K562 (cell line): ENCODE data around the gene BTF3L4. TPM values are rescaled to one million over a fixed set of nuclear protein-coding genes. Genes with fewer than 3 reads are reported as not detected.
A peak's percentile ranks its signal among the peaks of the same experiment; 100 is the strongest.
"Not testable (repeated sequence)": the region's sequence is repeated elsewhere in the genome, so short reads cannot be mapped to it uniquely, and the experiment has no call there.

Experiments
- ATAC-seq: fragments of 200-7000 bp; cut with Tn5 transposase; 3 replicates; pipeline ENCODE4 v1.9.1; 2020; ENCODE audit warnings: moderate library complexity
- BruUV-seq: library from RNA; stranded (reverse); fragments of 400-500 nt; replicated peaks from 2 replicates; lab custom pipeline; 2021; lab: Mats Ljungman, UMichigan
- CTCF ChIA-PET: fragments of 300-600 bp; formaldehyde crosslinking; extraction: SDS; loops from one replicate; lab custom pipeline; 2021; ENCODE audit warnings: low intra/inter-chr PET ratio; lab: Yijun Ruan, JAX
- POLR2A ChIA-PET: fragments of 300-600, 350-650 bp; sonication (Branson Sonifier 250); formaldehyde crosslinking; extraction: SDS; loops from one replicate; lab custom pipeline; 2021; ENCODE audit warnings: antibody characterized with exemption, inconsistent platforms; lab: Yijun Ruan, JAX
- DNase-seq, 4 experiments: peaks; one replicate each; pipeline versions ENCODE4 v3.0.0 to v3.0.0-alpha.2; 2011 to 2018; ENCODE audit warnings: low spot score in 3 of 4, mixed read lengths in 3 of 4; ENCODE audit errors: extremely low read depth in 1 of 4
- FAIRE-seq: peaks from 2 replicates; lab custom pipeline; 2011; peaks lifted over from hg19 to GRCh38; lab: Jason Lieb, UNC
- H2AFZ ChIP-seq: 2 replicates; pipeline ENCODE4 v1.6.0; 2011; ENCODE audit warnings: low read depth, low read length, control low read depth, inconsistent platforms
- H3K27ac ChIP-seq: fragments of 200-600 bp; 3 replicates; pipeline ENCODE4 v1.8.0; 2011; ENCODE audit warnings: low read depth, mild to moderate bottlenecking, control low read depth, inconsistent platforms, low read length, moderate library complexity, mixed read lengths; ENCODE audit errors: extremely low read depth
- H3K27me3 ChIP-seq, 2 experiments: fragments of 300-600 bp in 1 of 2; 2 replicates in 1 of 2; 3 replicates in 1 of 2; pipeline versions ENCODE4 v1.6.0 to v1.8.0; 2011; ENCODE audit warnings: inconsistent platforms in 2 of 2, low read length in 2 of 2, mild to moderate bottlenecking in 1 of 2, mixed read lengths in 1 of 2, moderate library complexity in 1 of 2; ENCODE audit not compliant: control insufficient read depth in 2 of 2, insufficient read depth in 2 of 2
- H3K36me3 ChIP-seq: fragments of 300-600 bp; 3 replicates; pipeline ENCODE4 v1.8.0; 2011; ENCODE audit warnings: mild to moderate bottlenecking, low read length, inconsistent platforms; ENCODE audit not compliant: control insufficient read depth, insufficient read depth
- H3K4me1 ChIP-seq, 2 experiments: fragments of 200-600 bp in 1 of 2; replicated peaks in 1 of 2; 2 replicates in 1 of 2; 3 replicates in 1 of 2; pipeline versions ENCODE4 v1.5.1 to v1.8.0; 2011; ENCODE audit warnings: inconsistent platforms in 2 of 2, low read length in 2 of 2, mild to moderate bottlenecking in 1 of 2, mixed read lengths in 1 of 2, moderate library complexity in 1 of 2; ENCODE audit not compliant: control insufficient read depth in 2 of 2, insufficient read depth in 2 of 2
- H3K4me2 ChIP-seq: 2 replicates; pipeline ENCODE4 v1.6.1; 2011; ENCODE audit warnings: low read length, control low read depth, inconsistent platforms, mixed read lengths; ENCODE audit not compliant: insufficient read depth
- H3K4me3 ChIP-seq: fragments of 200-600 bp; sonication (generic), shearing (Covaris generic); 2 replicates; pipeline ENCODE4 v1.5.1; 2016; ENCODE audit warnings: control low read depth, inconsistent platforms
- H3K79me2 ChIP-seq: fragments of 200-600 bp; 3 replicates; pipeline ENCODE4 v1.8.0; 2011; ENCODE audit warnings: low read length, inconsistent platforms; ENCODE audit not compliant: control insufficient read depth, insufficient read depth
- H3K9ac ChIP-seq, 2 experiments: 2 replicates each; pipeline versions ENCODE4 v1.6.0 to v1.6.1; 2011; ENCODE audit warnings: low read depth in 2 of 2, low read length in 2 of 2, control low read depth in 1 of 2, inconsistent platforms in 1 of 2, mild to moderate bottlenecking in 1 of 2, mixed read lengths in 1 of 2; ENCODE audit not compliant: insufficient read depth in 1 of 2
- H3K9me1 ChIP-seq: one replicate; pipeline ENCODE4 v1.6.0; 2011; ENCODE audit warnings: inconsistent platforms, mild to moderate bottlenecking, low read length, moderate library complexity; ENCODE audit not compliant: control insufficient read depth, insufficient read depth
- H3K9me3 ChIP-seq: replicated peaks from 2 replicates; pipeline ENCODE4 v1.5.1; 2011; ENCODE audit warnings: low read depth, low read length, inconsistent platforms; ENCODE audit not compliant: control insufficient read depth, insufficient read depth
- H4K20me1 ChIP-seq: replicated peaks from 2 replicates; pipeline ENCODE4 v1.6.1; 2011; ENCODE audit warnings: low read length, inconsistent platforms, mixed read lengths; ENCODE audit not compliant: control insufficient read depth, insufficient read depth
- BMI1 ChIP-seq: fragments of 150-350 bp; IDR thresholded peaks from 2 replicates; pipeline ENCODE4 v1.6.1; 2014; ENCODE audit warnings: low read length
- C11orf30 ChIP-seq: fragments of 450-650 bp; IDR thresholded peaks from 2 replicates; pipeline ENCODE4 v1.6.1; 2016; ENCODE audit warnings: low read depth, mild to moderate bottlenecking
- CEBPB ChIP-seq: fragments of 450-650 bp; IDR thresholded peaks from 2 replicates; pipeline ENCODE4 v1.6.1; 2016; ENCODE audit warnings: missing genetic modification characterization, missing compliant biosample characterization
- ELK1 ChIP-seq: sonication (generic); formaldehyde crosslinking; IDR thresholded peaks from 2 replicates; pipeline ENCODE4 v1.8.1; 2022; ENCODE audit warnings: missing genetic modification reagents
- ELK3 ChIP-seq: fragments of 450-650 bp; formaldehyde crosslinking; IDR thresholded peaks from 2 replicates; pipeline ENCODE4 v1.4.0; 2020; ENCODE audit warnings: mild to moderate bottlenecking
- KLF13 ChIP-seq: fragments of 450-650 bp; IDR thresholded peaks from 2 replicates; pipeline ENCODE4 v1.6.1; 2016; ENCODE audit warnings: missing genetic modification characterization, low read depth, mild to moderate bottlenecking, missing compliant biosample characterization, moderate library complexity, borderline replicate concordance
- MAFF ChIP-seq: IDR thresholded peaks from 2 replicates; pipeline ENCODE4 v1.6.1; 2012; ENCODE audit warnings: low read length, improper control_type of control experiment
- PHF8 ChIP-seq: fragments of 200-600 bp; sonication (generic); IDR thresholded peaks from 2 replicates; pipeline ENCODE4 v1.6.1; 2012; ENCODE audit warnings: mixed run types, mild to moderate bottlenecking, inconsistent platforms, low read length, moderate library complexity, borderline replicate concordance
- SIRT6 ChIP-seq: IDR thresholded peaks from one replicate; pipeline ENCODE4 v1.6.1; 2012; ENCODE audit warnings: low read depth, mild to moderate bottlenecking, control low read depth, inconsistent platforms, low read length, moderate library complexity
- WGBS: fragments of 100-300 bp; shearing (Covaris generic); methylation state at CpG from one replicate; pipeline ENCODE4 v1.1.6; 2016; ENCODE audit warnings: low coverage, mixed read lengths; ENCODE audit not compliant: insufficient coverage; ENCODE audit errors: missing lambda C conversion rate; 5-methylcytosine and 5-hydroxymethylcytosine counted together
- in situ Hi-C: fragments of 300-500 bp; cut with MboI; formaldehyde crosslinking; loops from 4 replicates; pipeline ENCODE4 v1.15.0; 2018; ENCODE audit warnings: inconsistent platforms, mixed read lengths
- intact Hi-C: fragments of 100-400 bp; cut with micrococcal nuclease; formaldehyde crosslinking; loops from 2 replicates; pipeline ENCODE4 v1.14.2; 2022
- polyA plus RNA-seq, 8 experiments: library from polyadenylated mRNA; depleted of rRNA in 4 of 8; stranded (reverse) in 5 of 8; unstranded in 3 of 8; fragments of >200 nt; fragmentation: Nextera tagmentation in 2 of 8; fragmentation: Illumina TruSeq in 1 of 8; extraction: Ambion mirVana in 2 of 8; extraction: Trizol in 1 of 8; gene quantifications; 2 replicates each; pipeline versions ENCODE4 v1.2.1 to v1.2.3, GENCODE V29; 2011 to 2014; ENCODE audit warnings: inconsistent platforms in 1 of 8, missing spikeins in 1 of 8
- total RNA-seq, 7 experiments: library from RNA; depleted of rRNA in 6 of 7; stranded (reverse); fragments of >200 nt in 6 of 7; fragmentation: Illumina TruSeq in 2 of 7; extraction: Trizol in 2 of 7; gene quantifications; 2 replicates each; pipeline versions ENCODE4 v1.2.1 to v1.2.3, GENCODE V29; 2011 to 2021; ENCODE audit warnings: low replicate concordance in 1 of 7

Gene BTF3L4
- total and polyA plus RNA-seq, 9 of the 15 experiments (the other 6 are each of a cell fraction or from before 2014, with no cell fraction given): 40.1 to 106 (median 88.8) TPM

- CTCF ChIA-PET, H3K9ac ChIP-seq, BruUV-seq, H3K9me3 ChIP-seq, intact Hi-C loops: not testable (repeated sequence)
- peak; percentile 33; the same call in 1 of the 2 replicates for TF ChIP-seq CEBPB
- TF ChIP-seq, all 486 proteins: peak for 1; not testable (repeated sequence) for 485
- H4K20me1 ChIP-seq, H3K27ac ChIP-seq, H3K27me3 ChIP-seq, H3K4me2 ChIP-seq, H3K4me3 ChIP-seq, DNase-seq, in situ Hi-C loops, H2AFZ ChIP-seq, ATAC-seq, FAIRE-seq, H3K9me1 ChIP-seq: not testable (repeated sequence)
- Histone ChIP-seq H3K36me3 (peaks cover 52% of the 10 kb centered on the region), H3K4me1 (peaks cover 2 to 15% of the 10 kb centered on the region in 2 experiments; a peak in 4 of 5 replicates), H3K79me2 (peaks cover 49% of the 10 kb centered on the region)
- POLR2A ChIA-PET: interaction anchor here (0.5 to 1.8 kb wide), 5 partner anchors 9 to 300 kb away, joined by 3 to 5 read pairs (median 3); no protein-coding TSS in a partner anchor
- WGBS: 94% methylated on average over 6 of the region's 6 CpGs
Observed at GRCh38 chr1:52077277-52077676, 21.2 kb downstream of the BTF3L4 start.

GRCh38 chr1:52080014-52080415 is 23.9 kb downstream of the BTF3L4 start:
- no peak for FAIRE-seq

More at GRCh38 chr1:52080014-52080415, 23.9 kb downstream of the BTF3L4 start:
- Histone ChIP-seq H3K9me3 (no peaks in the 10 kb centered on the region), H3K9ac (no peak overlapping the region), H4K20me1 (no peaks in the 10 kb centered on the region), H3K9me1 (peaks cover 2% of the 10 kb centered on the region), H3K27me3 (no peaks in the 10 kb centered on the region), H3K4me2 (no peak overlapping the region), H3K36me3 (peaks cover 54% of the 10 kb centered on the region), H3K79me2 (peaks cover 44% of the 10 kb centered on the region), H3K4me3 (no peak overlapping the region), H3K4me1 (peaks cover 2 to 10% of the 10 kb centered on the region in 2 experiments; a peak in 4 of 5 replicates), H2AFZ (no peak overlapping the region), H3K27ac (no peak overlapping the region)
- TF ChIP-seq MAFF (no peak), KLF13 (tag) (no peak), ELK1 (CRISPR knock-in tag) (no peak), SIRT6 (no peak), ELK3 (no peak), C11orf30 (no peak), PHF8 (no peak), BMI1 (no peak)
- no TSS peak for BruUV-seq
- DNase-seq (no peak), ATAC-seq (no peak)
- intact Hi-C loops: no loop called here
- in situ Hi-C loops: no loop called here
- CTCF ChIA-PET: no interaction called here
- WGBS: 89% methylated on average over 3 of the region's 3 CpGs
- POLR2A ChIA-PET: interaction anchor here (1.3 to 1.5 kb wide), 3 partner anchors 12 to 21 kb away, joined by 3 read pairs; no protein-coding TSS in a partner anchor
